NCI-H526 (cell line): ENCODE results near the gene MYO1E.
A peak's percentile ranks its signal among the peaks of the same experiment; 100 is the strongest.
"Not testable (repeated sequence)": the region's sequence is repeated elsewhere in the genome, so short reads cannot be mapped to it uniquely, and the experiment has no call there.

Source experiments
- DNase-seq, 2 experiments: peaks; one replicate each; lab custom pipeline; 2025; lab: John Stamatoyannopoulos, UW

The MYO1E gene

GRCh38 chr15:59352189-59352588 lies 20.5 kb downstream of the MYO1E start:
- peak; percentile 40 to 49 for DNase-seq

GRCh38 chr15:59350421-59350732 lies 22.3 kb downstream of the MYO1E start:
- DNase-seq, result no peak

- DNase-seq, result no peak
These were observed 22.8 kb downstream of the MYO1E start for GRCh38 chr15:59349680-59350420.

DNA sequence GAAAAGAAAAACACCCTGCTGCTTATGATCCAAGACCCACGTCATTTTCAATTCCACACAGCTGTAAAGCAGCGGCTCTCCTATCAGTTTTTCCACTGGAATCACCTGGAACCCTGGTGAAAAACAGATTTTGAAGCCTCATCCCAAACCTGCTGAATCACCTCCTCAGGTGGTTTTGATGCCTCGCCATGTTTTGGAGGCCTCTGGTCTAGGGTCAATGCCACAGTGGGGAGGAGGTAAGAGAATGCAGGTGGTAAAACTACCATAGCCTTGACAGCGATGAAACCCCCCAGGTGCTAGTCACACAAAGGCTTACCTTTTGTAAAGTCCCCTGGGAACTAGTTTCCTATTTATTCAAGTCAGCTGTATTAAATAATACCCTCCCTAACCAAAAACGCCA lies 24.8 kb downstream of the MYO1E start:
- peak; percentile 10 to 50 for DNase-seq

GRCh38 chr15:59346951-59347350 lies 25.7 kb downstream of the MYO1E start:
- DNase-seq, result no peak

GRCh38 chr15:59345326-59345725 lies 27.3 kb downstream of the MYO1E start:
- no peak for DNase-seq

GRCh38 chr15:59344311-59344710 lies 28.4 kb downstream of the MYO1E start:
- DNase-seq, result no peak

GRCh38 chr15:59340325-59340724 lies 32.3 kb downstream of the MYO1E start:
- DNase-seq, result no peak

GRCh38 chr15:59339252-59339672 lies 33.4 kb downstream of the MYO1E start:
- DNase-seq, result no peak

GRCh38 chr15:59338414-59338813 lies 34.3 kb downstream of the MYO1E start:
- no peak for DNase-seq

DNA sequence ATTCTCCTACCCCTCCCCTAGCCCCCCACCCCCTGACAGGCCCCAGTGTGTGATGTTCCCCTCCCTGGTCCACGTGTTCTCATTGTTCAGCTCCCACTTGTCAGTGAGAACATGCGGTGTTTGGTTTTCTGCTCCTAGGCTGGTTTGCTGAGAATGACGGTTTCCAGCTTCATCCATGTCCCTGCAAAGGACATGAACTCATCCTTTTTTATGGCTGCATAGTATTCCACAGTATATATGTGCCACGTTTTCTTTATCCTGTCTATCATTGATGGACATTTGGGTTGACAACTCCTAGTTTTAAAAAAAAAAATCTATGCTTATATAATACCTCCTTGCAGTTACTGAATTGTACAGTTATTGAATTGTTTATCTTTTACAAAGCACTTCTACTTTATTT lies 35.9 kb downstream of the MYO1E start:
- not testable (repeated sequence) for DNase-seq

- DNase-seq, result peak; percentile 62 to 82
These were observed 37.4 kb downstream of the MYO1E start for GRCh38 chr15:59335207-59335786.

DNA sequence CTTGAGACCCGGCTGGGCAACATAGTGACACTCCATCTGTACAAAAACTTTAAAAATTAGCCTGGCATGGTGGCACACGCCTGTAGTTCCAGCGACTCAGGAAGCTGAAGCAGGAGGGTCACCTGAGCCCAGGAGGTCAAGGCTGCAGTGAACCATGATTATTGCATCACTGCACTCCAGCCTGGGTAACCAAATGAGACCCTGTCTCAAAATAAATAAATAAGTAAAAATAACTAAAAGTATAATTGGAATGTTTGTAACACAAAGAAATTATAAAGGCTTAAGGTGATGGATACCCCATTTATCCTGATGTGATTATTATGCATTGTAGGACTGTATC lies 38.6 kb downstream of the MYO1E start:
- no peak for DNase-seq

DNA sequence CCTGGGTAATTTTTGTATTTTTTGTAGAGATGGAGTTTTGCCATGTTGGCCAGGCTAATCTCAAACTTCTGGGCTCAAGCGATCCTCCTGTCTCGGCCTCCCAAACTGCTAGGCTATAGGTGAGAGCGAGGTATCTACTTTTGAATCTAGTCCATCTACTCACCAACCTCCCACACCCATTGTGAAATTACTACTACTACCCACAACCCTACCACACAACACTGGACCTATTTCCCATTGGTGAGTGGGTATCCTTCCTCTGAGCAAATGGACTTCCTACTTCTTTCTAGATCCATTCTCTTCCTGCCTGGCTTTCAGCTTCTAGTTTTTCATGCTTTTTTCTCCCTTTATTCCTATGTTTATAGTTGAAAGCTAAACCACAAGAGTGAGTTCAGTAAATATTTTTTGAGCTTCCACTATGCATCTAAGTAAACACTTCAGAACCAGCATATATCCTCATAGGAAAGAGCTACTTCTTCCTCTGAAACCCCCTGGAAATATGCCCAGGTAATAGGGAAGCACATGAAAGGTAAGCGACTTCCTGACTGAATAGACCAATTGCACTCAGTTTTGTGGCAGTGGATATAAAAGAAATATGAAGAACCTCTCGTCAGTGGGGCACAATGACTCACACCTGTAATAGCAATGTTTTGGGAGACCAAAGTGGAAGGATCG lies 39.1 kb downstream of the MYO1E start:
- no peak for DNase-seq

DNA sequence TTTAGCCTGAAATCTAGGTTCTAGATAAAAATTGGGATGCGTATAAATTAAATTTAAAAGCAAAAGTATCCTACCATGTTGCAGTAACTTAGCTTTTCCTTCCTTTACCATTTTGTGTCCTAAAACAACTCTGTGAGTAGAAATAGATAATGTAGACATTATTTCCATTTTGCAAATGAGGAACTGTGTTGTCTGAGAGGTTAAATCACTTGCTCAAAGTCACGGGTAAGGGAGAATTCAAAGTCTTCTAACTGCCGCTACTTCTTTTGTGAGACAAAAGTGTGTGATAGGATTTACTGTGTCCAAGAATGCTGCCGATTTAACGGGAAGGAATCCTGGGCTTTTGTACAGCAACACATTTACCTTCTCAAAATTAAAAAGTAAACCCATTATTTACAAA lies 40.7 kb downstream of the MYO1E start:
- DNase-seq, result peak; percentile 75 to 83

DNA sequence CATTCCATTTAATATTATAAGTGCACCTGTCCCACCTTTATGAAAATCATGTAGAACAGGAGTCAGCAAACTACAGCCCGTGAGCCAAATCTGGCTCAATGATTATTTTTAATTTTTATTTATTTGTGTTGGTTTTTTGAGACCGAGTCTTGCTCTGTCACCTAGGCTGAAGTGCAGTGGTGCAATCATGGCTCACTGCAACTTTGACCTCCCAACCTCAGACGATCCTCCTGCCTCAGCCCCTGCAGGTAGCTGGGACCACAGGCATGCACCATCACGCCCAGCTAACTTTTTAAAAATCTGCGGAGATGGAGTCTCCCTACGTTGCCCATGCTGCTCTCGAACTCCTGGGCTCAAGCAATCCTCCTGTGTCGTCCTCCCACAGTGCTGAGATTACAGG lies 42.0 kb downstream of the MYO1E start:
- DNase-seq, result peak in 1 of 2 experiments; percentile 64

DNA sequence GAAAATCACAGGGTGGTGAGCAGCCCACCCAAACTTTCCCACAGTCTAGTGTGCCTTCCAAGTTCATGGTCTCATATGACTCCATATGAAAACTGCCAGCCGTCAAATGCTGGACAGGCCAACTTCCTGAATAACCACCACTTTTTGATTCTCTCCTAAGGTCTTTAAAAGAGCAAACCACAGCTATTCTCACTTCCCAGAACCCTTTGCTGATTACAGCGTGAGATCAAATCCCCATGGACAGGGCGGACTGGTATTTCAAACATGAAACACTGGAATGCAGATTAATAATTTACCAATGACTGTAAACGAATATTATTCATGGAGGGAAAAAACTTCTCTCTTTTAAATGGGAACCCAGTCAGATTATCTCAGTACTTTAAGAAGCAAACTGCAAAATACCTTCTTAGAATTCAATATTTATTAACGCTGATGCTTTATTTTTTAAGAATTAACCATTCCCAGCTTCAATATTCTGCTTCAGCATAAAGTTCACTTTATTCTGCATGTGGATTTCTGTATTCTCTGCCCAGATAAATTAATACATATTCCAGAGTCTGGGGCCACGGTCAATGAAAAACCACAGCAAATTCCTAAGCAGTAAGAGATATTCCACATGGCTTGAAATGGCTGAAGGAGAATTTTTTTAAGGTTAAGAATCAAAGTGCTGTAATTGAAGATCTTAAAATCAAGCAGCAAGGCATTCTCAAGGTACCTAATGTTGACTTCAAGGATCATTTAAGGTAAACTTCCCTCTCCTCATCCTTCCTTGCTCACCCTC lies 42.9 kb downstream of the MYO1E start:
- peak in 1 of 2 experiments; percentile 55 for DNase-seq

GRCh38 chr15:59329091-59329490 lies 43.6 kb downstream of the MYO1E start:
- no peak for DNase-seq

DNA sequence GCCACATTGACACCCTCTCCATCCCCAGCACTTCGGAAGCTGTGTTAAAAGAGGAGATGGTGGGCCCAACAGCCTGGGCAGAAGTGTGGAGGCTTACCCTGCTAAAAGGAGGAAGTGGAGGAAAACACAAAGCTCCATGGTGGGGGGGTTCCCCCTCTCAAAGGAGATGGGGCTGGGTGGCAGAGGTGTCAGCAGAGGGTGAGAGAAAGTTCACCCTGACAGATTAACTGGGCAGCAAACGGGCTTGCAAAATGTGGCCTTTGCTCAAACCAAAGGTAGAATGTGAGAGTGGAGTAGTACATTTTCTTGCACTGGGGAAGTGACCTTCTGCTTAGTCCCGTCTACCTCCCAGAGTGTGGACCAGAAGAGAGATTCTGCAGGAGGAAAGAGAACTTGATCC lies 44.7 kb downstream of the MYO1E start:
- no peak for DNase-seq

- no peak for DNase-seq
These were observed 45.8 kb downstream of the MYO1E start for GRCh38 chr15:59326856-59327255.

GRCh38 chr15:59322056-59322759 lies 50.5 kb downstream of the MYO1E start:
- DNase-seq, result no peak
